ENCODE measurements around the gene PTGES3.
"Not testable (repeated sequence)": the region's sequence is repeated elsewhere in the genome, so short reads cannot be mapped to it uniquely, and the experiment has no call there.

The PTGES3 gene

GRCh38 chr12:56688129-56688845, at the start of gene PTGES3:
PTGES3 (minus strand) TSS chr12:56688284; CDS start chr12:56687999, 285 bp downstream.
- peak; percentile 95 to 97 for DNase-seq (ENCODE audit: low read depth in 2 of 2)

GRCh38 chr12:56728139-56728861, 40.2 kb upstream of the PTGES3 start:
- no peak for DNase-seq (ENCODE audit: low read depth in 2 of 2)

- DNase-seq (ENCODE audit: low read depth in 2 of 2) = not testable (repeated sequence)
These were observed 38.2 kb upstream of the PTGES3 start for GRCh38 chr12:56726196-56726675.

GRCh38 chr12:56725723-56726102, 37.6 kb upstream of the PTGES3 start:
- no peak for DNase-seq (ENCODE audit: low read depth in 2 of 2)

GRCh38 chr12:56724972-56725722, 37.1 kb upstream of the PTGES3 start, which contains the start of gene NACA:
NACA (minus strand) TSS chr12:56725299; CDS start chr12:56724521, 778 bp downstream.
- peak; percentile 98 to 99 for DNase-seq (ENCODE audit: low read depth in 2 of 2)

GRCh38 chr12:56724701-56724971, 36.6 kb upstream of the PTGES3 start:
- DNase-seq (ENCODE audit: low read depth in 2 of 2) = no peak

- DNase-seq (ENCODE audit: low read depth in 2 of 2) = no peak
These were observed 36.0 kb upstream of the PTGES3 start for GRCh38 chr12:56723889-56724700.

GRCh38 chr12:56723352-56723751, 35.3 kb upstream of the PTGES3 start:
- DNase-seq (ENCODE audit: low read depth in 2 of 2) = no peak

GRCh38 chr12:56722832-56723231, 34.7 kb upstream of the PTGES3 start:
- no peak for DNase-seq (ENCODE audit: low read depth in 2 of 2)

- no peak for DNase-seq (ENCODE audit: low read depth in 2 of 2)
These were observed 33.6 kb upstream of the PTGES3 start for GRCh38 chr12:56721721-56722120.

GRCh38 chr12:56721216-56721615, 33.1 kb upstream of the PTGES3 start:
- no peak for DNase-seq (ENCODE audit: low read depth in 2 of 2)

GRCh38 chr12:56720731-56721151, 32.7 kb upstream of the PTGES3 start:
- no peak for DNase-seq (ENCODE audit: low read depth in 2 of 2)

- DNase-seq (ENCODE audit: low read depth in 2 of 2) = no peak
These were observed 31.0 kb upstream of the PTGES3 start for GRCh38 chr12:56719056-56719455.

GRCh38 chr12:56718636-56719035, 30.6 kb upstream of the PTGES3 start:
- no peak for DNase-seq (ENCODE audit: low read depth in 2 of 2)

- DNase-seq (ENCODE audit: low read depth in 2 of 2) = no peak
These were observed 30.1 kb upstream of the PTGES3 start for GRCh38 chr12:56718149-56718548.

- DNase-seq (ENCODE audit: low read depth in 2 of 2) = no peak
These were observed 29.1 kb upstream of the PTGES3 start for GRCh38 chr12:56716933-56717880.

- no peak for DNase-seq (ENCODE audit: low read depth in 2 of 2)
These were observed 28.4 kb upstream of the PTGES3 start for GRCh38 chr12:56716458-56716857.

GRCh38 chr12:56715798-56716197, 27.7 kb upstream of the PTGES3 start:
- DNase-seq (ENCODE audit: low read depth in 2 of 2) = no peak

GRCh38 chr12:56714431-56714929, 26.4 kb upstream of the PTGES3 start:
- DNase-seq (ENCODE audit: low read depth in 2 of 2) = no peak

GRCh38 chr12:56713345-56713744, 25.3 kb upstream of the PTGES3 start:
- no peak for DNase-seq (ENCODE audit: low read depth in 2 of 2)
